CD4-positive, alpha-beta T cell treated with Interleukin-6 at 100 ng/mL for 8 hours (primary cell): ENCODE results near the gene PDCD1LG2.
"Not testable (repeated sequence)": the region's sequence is repeated elsewhere in the genome, so short reads cannot be mapped to it uniquely, and the experiment has no call there.

Experiments
- DNase-seq: peaks from one replicate; pipeline ENCODE4 v3.0.0-alpha.2; 2020; ENCODE audit warnings: mixed read lengths, low spot score

Gene PDCD1LG2

GRCh38 chr9:5566054-5566618 is 55.8 kb downstream of the PDCD1LG2 start:
- DNase-seq = no peak

DNA sequence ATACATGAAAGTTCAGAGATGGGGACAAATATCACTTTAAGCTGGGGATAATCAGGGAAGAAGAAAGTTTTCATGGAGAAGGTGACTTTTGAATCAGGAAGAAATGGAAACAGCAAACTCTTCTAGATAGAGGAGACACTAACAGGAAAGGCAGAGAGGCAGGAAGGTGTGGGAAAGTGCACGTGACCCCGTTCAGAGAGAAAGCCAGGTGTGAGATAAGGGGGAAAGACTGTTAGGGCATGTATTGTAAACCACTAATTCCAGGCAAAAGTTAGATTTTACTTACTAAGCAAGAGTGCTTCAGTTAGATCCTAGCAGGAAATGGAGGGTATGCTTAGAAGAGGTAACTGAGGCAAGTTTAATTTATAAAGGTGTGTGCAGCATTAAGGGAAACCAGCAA is 58.5 kb downstream of the PDCD1LG2 start:
- DNase-seq = peak; percentile 19

- DNase-seq = no peak
Measured at GRCh38 chr9:5569409-5569808, 59.1 kb downstream of the PDCD1LG2 start.

DNA sequence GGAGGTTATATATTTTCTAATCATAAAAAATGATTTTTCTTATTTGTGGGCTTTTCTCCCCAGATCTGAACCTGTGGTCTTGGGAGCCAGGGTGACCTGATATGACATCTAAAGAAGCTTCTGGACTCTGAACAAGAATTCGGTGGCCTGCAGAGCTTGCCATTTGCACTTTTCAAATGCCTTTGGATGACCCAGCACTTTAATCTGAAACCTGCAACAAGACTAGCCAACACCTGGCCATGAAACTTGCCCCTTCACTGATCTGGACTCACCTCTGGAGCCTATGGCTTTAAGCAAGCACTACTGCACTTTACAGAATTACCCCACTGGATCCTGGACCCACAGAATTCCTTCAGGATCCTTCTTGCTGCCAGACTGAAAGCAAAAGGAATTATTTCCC is 59.6 kb downstream of the PDCD1LG2 start:
- DNase-seq = no peak

GRCh38 chr9:5571629-5572232 is 61.4 kb downstream of the PDCD1LG2 start:
- DNase-seq = no peak

GRCh38 chr9:5574097-5574496 is 63.8 kb downstream of the PDCD1LG2 start:
- DNase-seq = no peak

DNA sequence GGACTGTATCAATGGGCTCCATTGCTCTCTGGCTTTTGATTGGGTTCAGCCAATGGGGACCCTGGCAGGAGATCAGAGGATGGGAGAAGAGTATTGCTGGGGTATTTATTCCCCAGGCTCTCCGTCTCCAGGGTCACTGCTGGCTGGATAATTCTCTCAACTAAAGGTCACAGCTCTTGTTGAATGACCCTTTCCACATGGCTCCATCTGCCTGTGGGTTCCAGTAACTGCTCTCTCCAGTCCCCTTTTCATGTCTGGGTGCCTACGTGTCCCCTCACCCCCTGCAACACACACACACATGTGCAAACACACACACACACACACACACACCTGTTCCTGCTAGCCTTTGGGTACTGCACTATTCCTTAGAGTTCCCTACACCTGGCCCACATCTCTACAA is 64.7 kb downstream of the PDCD1LG2 start:
- DNase-seq = no peak

- no peak for DNase-seq
Measured at GRCh38 chr9:5577225-5577624, 66.9 kb downstream of the PDCD1LG2 start.

DNA sequence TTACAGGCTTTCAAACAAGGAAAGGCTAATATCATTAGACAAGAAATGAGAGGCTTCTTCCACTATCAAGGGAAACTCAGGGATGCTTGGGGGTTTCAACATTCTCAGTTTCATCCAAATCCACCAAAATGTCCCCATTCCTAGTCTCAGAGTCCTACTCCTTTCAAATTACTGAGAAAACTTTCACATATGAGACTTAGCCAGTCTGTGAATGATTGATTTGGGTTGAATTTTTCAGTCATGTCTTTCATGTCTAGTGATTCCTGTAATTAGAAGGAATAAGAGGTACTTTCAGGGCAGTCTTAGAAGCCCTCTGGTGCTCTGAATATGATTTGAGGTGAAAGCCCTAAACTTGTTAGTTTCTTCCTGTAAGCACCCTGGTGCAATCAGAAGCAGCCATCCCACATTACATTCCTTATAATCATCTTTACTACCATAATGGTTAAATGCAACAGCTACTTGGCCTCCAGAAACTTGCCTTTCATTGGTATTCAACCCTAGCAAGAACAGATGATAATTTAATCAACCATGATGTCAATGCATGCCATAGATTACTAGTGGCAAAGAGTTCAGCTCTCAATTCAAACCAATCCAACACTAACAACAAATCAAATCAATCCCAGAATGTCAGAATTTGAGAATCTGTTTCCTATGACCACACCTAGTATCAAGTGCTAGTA is 67.8 kb downstream of the PDCD1LG2 start:
- no peak for DNase-seq

DNA sequence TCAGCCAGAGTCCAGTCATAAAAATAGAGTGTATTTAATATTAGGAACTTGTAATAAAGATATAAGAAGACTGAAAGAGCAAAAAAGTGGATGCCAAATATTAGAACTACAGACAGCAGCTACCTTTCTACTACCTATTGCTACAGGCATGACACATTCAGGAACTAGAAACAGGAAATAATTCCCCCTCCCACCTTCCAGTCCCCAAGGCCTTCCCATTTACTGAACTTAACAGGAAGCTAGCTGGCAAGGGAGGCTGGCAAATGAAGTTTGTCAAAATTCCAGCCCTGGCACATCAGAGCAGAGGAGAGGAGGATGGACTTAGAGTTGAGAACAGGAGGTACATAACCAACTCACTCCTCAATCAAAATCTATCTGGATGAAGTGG is 68.4 kb downstream of the PDCD1LG2 start:
- no peak for DNase-seq

DNA sequence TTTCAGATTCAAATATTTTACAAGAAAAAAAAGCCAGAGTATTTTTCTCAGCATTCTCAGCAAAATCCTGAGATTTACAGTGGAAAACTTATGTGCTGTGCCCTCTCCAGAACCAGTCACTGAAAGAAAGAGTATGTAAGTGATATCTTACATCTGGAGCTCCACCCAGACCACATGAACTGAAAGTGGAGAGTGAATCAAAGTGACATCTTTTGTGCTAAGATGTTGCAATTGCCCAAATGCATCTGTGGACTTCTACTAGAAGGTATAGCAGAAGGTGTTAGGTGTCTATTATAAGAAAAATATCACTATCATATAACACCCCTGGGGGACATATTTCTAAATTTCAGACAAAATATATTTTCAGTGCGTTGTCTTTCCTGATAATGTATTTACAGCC is 69.5 kb downstream of the PDCD1LG2 start:
- no peak for DNase-seq

DNA sequence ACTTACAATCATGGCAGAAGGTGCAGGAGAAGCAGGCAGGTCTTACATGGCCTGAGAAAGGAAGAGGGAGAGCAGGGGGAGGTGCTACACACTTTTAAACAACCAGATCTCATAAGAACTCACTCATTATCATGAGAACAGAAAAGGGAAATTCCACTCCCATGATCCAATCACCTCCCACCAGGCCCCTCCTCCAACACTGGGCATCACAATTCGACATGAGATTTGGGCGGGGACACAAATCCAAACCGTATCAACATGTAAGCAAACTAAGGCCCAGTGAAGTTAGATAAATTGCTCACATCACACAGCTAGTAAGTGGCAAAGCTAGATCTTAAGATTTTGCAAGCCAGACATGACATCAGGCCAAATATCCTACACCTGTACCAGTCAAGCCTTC is 70.3 kb downstream of the PDCD1LG2 start:
- no peak for DNase-seq

DNA sequence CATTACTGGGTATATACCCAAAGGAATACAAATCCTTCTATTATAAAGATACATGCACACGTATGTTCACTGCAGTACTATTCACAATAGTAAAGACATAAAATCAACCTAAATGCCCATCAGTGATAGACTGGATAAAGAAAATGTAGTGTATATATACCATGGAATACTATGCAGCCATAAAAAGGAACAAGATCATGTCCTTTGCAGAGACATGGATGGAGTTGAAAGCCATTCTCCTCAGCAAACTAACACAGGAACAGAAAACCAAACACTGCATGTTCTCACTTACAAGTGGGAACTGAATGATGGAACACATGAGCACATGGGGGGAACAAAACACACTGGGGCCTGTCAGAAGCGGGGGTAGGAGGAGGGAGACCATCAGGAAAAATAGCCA is 71.4 kb downstream of the PDCD1LG2 start:
- DNase-seq = not testable (repeated sequence)

GRCh38 chr9:5582835-5583195 is 72.5 kb downstream of the PDCD1LG2 start:
- peak; percentile 53 for DNase-seq

DNA sequence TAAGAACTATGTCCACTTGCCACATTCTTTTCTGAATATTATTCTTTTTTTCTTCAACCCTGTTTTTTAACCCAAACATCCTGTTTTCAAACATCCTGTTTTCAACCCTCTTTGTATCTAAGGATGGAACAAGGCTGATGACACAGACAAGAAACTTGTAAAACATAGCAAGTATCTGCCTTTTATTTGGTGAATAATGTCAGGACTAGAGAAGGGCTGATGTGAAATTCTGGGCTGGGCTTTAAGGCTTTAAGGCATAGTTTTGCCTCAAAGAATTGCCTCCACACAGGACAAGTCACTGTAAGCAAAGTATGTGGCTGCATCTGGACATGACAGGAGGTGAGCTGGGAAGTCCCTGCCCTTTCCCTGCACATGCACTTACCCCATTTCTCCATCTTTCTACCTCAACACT is 76.1 kb downstream of the PDCD1LG2 start:
- peak; percentile 16 for DNase-seq

DNA sequence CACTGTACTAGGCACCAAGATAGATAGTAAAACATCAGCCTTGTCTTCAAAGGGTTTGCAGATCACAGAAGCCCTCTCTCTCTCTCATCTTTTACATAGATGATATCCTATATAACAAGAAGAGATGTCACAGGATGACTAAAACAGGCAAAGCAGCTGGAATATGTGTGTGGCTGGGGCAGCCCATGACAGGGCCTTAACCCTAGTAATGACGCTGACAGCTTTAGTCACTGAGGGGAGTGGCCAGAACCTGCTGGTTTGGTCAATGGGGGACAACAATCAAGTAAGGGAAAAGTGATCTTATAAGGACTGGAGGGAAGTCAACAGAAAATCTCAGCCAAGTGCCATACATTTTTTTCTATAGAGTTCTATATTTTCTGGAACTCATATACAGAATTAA is 76.7 kb downstream of the PDCD1LG2 start:
- peak; percentile 11 for DNase-seq

DNA sequence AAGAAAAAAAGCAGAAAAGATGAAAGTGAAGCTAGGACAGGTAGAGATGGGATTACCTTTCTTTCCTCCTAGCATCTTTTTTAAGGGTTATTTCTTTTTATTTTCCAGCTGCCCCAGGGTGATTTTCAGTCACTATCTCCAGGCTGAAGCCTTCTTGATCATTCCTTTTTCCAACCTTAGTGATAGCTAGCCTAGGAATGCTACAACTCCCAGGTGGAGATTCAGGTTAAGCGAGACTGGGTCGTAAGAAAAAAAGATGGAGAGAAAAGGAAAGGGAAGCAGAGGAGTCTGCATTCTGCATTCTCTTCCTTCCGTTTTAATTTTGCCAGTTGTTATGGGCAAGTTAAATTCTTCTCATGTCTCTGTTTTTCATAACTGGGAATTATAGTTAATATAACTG is 81.9 kb downstream of the PDCD1LG2 start:
- no peak for DNase-seq

- no peak for DNase-seq
Measured at GRCh38 chr9:5592904-5593303, 82.6 kb downstream of the PDCD1LG2 start.

GRCh38 chr9:5593904-5594303 is 83.6 kb downstream of the PDCD1LG2 start:
- DNase-seq = no peak

DNA sequence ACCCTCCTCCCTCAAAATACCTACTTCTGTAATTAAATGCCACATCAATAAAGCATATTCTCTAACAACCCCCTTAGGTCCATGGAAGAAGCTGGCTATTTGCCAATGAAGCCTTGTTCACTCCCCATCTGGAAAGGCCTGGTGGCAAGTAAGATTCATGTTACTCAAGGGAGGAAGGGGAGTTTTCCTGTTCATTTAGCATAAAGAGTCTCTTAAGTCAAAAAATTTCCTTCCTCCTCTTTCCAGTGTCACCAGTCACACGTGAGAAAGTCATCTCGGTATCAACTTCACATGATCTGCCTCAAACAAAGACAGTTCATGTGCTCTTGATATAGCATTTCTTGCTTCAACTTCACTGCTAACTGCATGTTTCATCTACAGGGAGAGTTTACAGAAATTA is 85.8 kb downstream of the PDCD1LG2 start:
- DNase-seq = no peak

GRCh38 chr9:5608298-5609225 is 98.2 kb downstream of the PDCD1LG2 start:
- DNase-seq = no peak

GRCh38 chr9:5609226-5609596 is 98.9 kb downstream of the PDCD1LG2 start:
- DNase-seq = no peak

DNA sequence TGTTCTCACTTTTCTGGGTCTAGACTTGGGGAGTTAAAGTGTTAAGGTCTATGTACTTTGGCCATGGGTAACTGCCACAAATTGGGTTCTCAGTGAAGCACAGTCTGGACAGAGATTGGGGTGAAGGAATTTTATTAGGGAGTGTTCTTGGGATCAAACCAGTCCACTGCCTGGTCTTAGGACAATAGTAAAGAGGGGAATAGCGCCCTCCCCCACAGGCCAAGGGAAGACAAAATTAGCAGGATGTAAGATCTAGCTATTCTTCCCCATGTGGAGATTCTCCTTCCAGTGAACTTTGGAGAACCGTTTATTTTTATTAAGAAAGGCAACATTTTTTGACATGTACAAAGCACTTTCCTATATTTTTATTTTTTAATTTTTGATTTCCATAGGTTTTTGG is 100.2 kb downstream of the PDCD1LG2 start:
- DNase-seq = no peak
